LHCN-M2 (cell line): Measurements from ENCODE around the gene VSIR. TPM values are rescaled to one million over a fixed set of nuclear protein-coding genes. Genes with fewer than 3 reads are reported as not detected.

Experiments
- DNase-seq: peaks from one replicate; pipeline ENCODE4 v3.0.0-alpha.2; 2012; ENCODE audit warnings: low read depth
- total RNA-seq: library from RNA; depleted of rRNA; stranded (reverse); fragments of >200 nt; gene quantifications from 2 replicates; pipeline ENCODE4 v1.2.3, GENCODE V29; 2014

Gene VSIR
- total RNA-seq, 1 experiment from 2014 or later = 18.6 TPM

GRCh38 chr10:71765176-71765904, 8.0 kb downstream of the VSIR start:
- DNase-seq = no peak

- no peak for DNase-seq
Measured at GRCh38 chr10:71763352-71764127, 9.8 kb downstream of the VSIR start.

GRCh38 chr10:71762324-71762723, 11.0 kb downstream of the VSIR start:
- no peak for DNase-seq

GRCh38 chr10:71761541-71762113, 11.7 kb downstream of the VSIR start:
- DNase-seq = no peak

- no peak for DNase-seq
Measured at GRCh38 chr10:71761105-71761511, 12.2 kb downstream of the VSIR start.

- DNase-seq = no peak
Measured at GRCh38 chr10:71757399-71757922, 15.9 kb downstream of the VSIR start.

GRCh38 chr10:71756311-71757191, 16.8 kb downstream of the VSIR start:
- DNase-seq = no peak

- no peak for DNase-seq
Measured at GRCh38 chr10:71755179-71755879, 18.0 kb downstream of the VSIR start.

- no peak for DNase-seq
Measured at GRCh38 chr10:71754562-71754961, 18.8 kb downstream of the VSIR start.

- DNase-seq = no peak
Measured at GRCh38 chr10:71753960-71754505, 19.3 kb downstream of the VSIR start.

- no peak for DNase-seq
Measured at GRCh38 chr10:71753091-71753959, 20.0 kb downstream of the VSIR start.

- DNase-seq = no peak
Measured at GRCh38 chr10:71752391-71753090, 20.8 kb downstream of the VSIR start.

GRCh38 chr10:71751515-71752224, 21.6 kb downstream of the VSIR start:
- DNase-seq = no peak

- no peak for DNase-seq
Measured at GRCh38 chr10:71750986-71751385, 22.3 kb downstream of the VSIR start.

- DNase-seq = no peak
Measured at GRCh38 chr10:71750124-71750841, 23.0 kb downstream of the VSIR start.

- no peak for DNase-seq
Measured at GRCh38 chr10:71749396-71749795, 23.9 kb downstream of the VSIR start.

GRCh38 chr10:71748671-71749191, 24.6 kb downstream of the VSIR start:
- no peak for DNase-seq
